HepG2 (cell line): Measurements from ENCODE around the gene ABCB4. TPM values are rescaled to one million over a fixed set of nuclear protein-coding genes. Genes with fewer than 3 reads are reported as not detected.
"Not testable (repeated sequence)": the region's sequence is repeated elsewhere in the genome, so short reads cannot be mapped to it uniquely, and the experiment has no call there.

Experiments
- ATAC-seq: fragments of 200-7000 bp; cut with Tn5 transposase; 3 replicates; pipeline ENCODE4 v1.9.1; 2020; ENCODE audit warnings: mild to moderate bottlenecking, moderate library complexity
- BruUV-seq: library from RNA; stranded (reverse); fragments of 400-500 nt; replicated peaks from 2 replicates; lab custom pipeline; 2021; lab: Mats Ljungman, UMichigan
- CTCF ChIA-PET: fragments of 300-600 bp; formaldehyde crosslinking; extraction: SDS; loops from one replicate; lab custom pipeline; 2021; ENCODE audit warnings: low total read pairs, inconsistent platforms, low intra/inter-chr PET ratio; lab: Yijun Ruan, JAX
- POLR2A ChIA-PET: fragments of 350-600 bp; sonication (Branson Sonifier 250); formaldehyde crosslinking; loops from one replicate; lab custom pipeline; 2020; ENCODE audit warnings: antibody characterized with exemption, inconsistent platforms; lab: Yijun Ruan, JAX
- DNase-seq: peaks from one replicate; pipeline ENCODE4 v3.0.0-alpha.2; 2015; ENCODE audit warnings: low spot score
- FAIRE-seq: peaks from 3 replicates; lab custom pipeline; 2011; peaks lifted over from hg19 to GRCh38; lab: Jason Lieb, UNC
- H2AFZ ChIP-seq: one replicate; pipeline ENCODE4 v1.6.1; 2011; ENCODE audit warnings: low read length, inconsistent platforms
- H3K27ac ChIP-seq: fragments of 300-600 bp; 3 replicates; pipeline ENCODE4 v1.8.0; 2011; ENCODE audit warnings: mixed run types, mild to moderate bottlenecking, mixed read lengths, low read length, inconsistent platforms; ENCODE audit not compliant: insufficient read depth; ENCODE audit errors: extremely low read length
- H3K27me3 ChIP-seq, 2 experiments: fragments of 200-600 bp in 1 of 2; 2 replicates in 1 of 2; 3 replicates in 1 of 2; pipeline versions ENCODE4 v1.6.0 to v1.8.0; 2011; ENCODE audit warnings: low read length in 2 of 2, mild to moderate bottlenecking in 2 of 2, moderate library complexity in 2 of 2, inconsistent platforms in 1 of 2; ENCODE audit not compliant: insufficient read depth in 2 of 2, control insufficient read depth in 1 of 2
- H3K36me3 ChIP-seq, 2 experiments: fragments of 200-600 bp in 1 of 2; replicated peaks in 1 of 2; 2 replicates in 1 of 2; 3 replicates in 1 of 2; pipeline versions ENCODE4 v1.5.1 to v1.8.0; 2011; ENCODE audit warnings: low read length in 2 of 2, inconsistent platforms in 1 of 2; ENCODE audit not compliant: insufficient read depth in 2 of 2, control insufficient read depth in 1 of 2
- H3K4me1 ChIP-seq: 2 replicates; pipeline ENCODE4 v1.5.1; 2012; ENCODE audit warnings: low read length, inconsistent platforms; ENCODE audit not compliant: insufficient read depth
- H3K4me2 ChIP-seq: 2 replicates; pipeline ENCODE4 v1.6.0; 2011; ENCODE audit warnings: low read depth, low read length, inconsistent platforms
- H3K4me3 ChIP-seq, 3 experiments: fragments of 200-600 bp in 1 of 3; sonication (generic), shearing (Covaris generic) in 1 of 3; replicated peaks in 1 of 3; 2 replicates each; pipeline ENCODE4 v1.5.1; 2011 to 2016; ENCODE audit warnings: low read length in 3 of 3, inconsistent platforms in 2 of 3, low read depth in 2 of 3, mild to moderate bottlenecking in 2 of 3, control low read depth in 1 of 3, mixed read lengths in 1 of 3; ENCODE audit not compliant: insufficient read depth in 1 of 3
- H3K79me2 ChIP-seq: one replicate; pipeline ENCODE4 v1.6.1; 2011; ENCODE audit warnings: low read length, inconsistent platforms; ENCODE audit not compliant: insufficient read depth
- H3K9ac ChIP-seq: 2 replicates; pipeline ENCODE4 v1.6.0; 2011; ENCODE audit warnings: mild to moderate bottlenecking, low read depth, low read length, inconsistent platforms; ENCODE audit not compliant: insufficient read depth
- H3K9me3 ChIP-seq: 2 replicates; pipeline ENCODE4 v1.5.1; 2012; ENCODE audit warnings: mild to moderate bottlenecking, low read length
- H4K20me1 ChIP-seq: 2 replicates; pipeline ENCODE4 v1.6.0; 2011; ENCODE audit warnings: inconsistent platforms, mild to moderate bottlenecking, low read length, moderate library complexity; ENCODE audit not compliant: insufficient read depth
- HOXD1 ChIP-seq: sonication (generic); formaldehyde crosslinking; IDR thresholded peaks from 2 replicates; pipeline ENCODE4 v1.5.0; 2020; ENCODE audit warnings: missing genetic modification reagents
- IRF2 ChIP-seq: IDR thresholded peaks from 2 replicates; pipeline ENCODE4 v1.6.1; 2018; ENCODE audit warnings: missing genetic modification reagents, missing compliant biosample characterization
- KAT7 ChIP-seq: IDR thresholded peaks from 2 replicates; pipeline ENCODE4 v1.6.1; 2018; ENCODE audit warnings: borderline replicate concordance, missing compliant biosample characterization
- KLF16 ChIP-seq, 2 experiments: sonication (generic) in 1 of 2; formaldehyde crosslinking in 1 of 2; IDR thresholded peaks; 2 replicates each; pipeline versions ENCODE4 v1.6.1 to v1.8.0; 2016 to 2023; ENCODE audit warnings: missing genetic modification reagents in 2 of 2, missing compliant biosample characterization in 1 of 2
- MAZ ChIP-seq, 2 experiments: sonication (generic) in 1 of 2; formaldehyde crosslinking in 1 of 2; IDR thresholded peaks; 2 replicates each; pipeline versions ENCODE4 v1.5.0 to v1.6.1; 2012 to 2020; ENCODE audit warnings: low read depth in 2 of 2, mild to moderate bottlenecking in 2 of 2, borderline replicate concordance in 1 of 2, improper control_type of control experiment in 1 of 2, low read length in 1 of 2, missing genetic modification reagents in 1 of 2, moderate library complexity in 1 of 2
- MIER3 ChIP-seq: IDR thresholded peaks from 2 replicates; pipeline ENCODE4 v1.6.1; 2016; ENCODE audit warnings: missing compliant biosample characterization, borderline replicate concordance
- PITX1 ChIP-seq: sonication (generic); formaldehyde crosslinking; IDR thresholded peaks from 2 replicates; pipeline ENCODE4 v1.5.1; 2020; ENCODE audit warnings: mild to moderate bottlenecking, missing genetic modification reagents
- SMYD3 ChIP-seq: sonication (generic); formaldehyde crosslinking; IDR thresholded peaks from 2 replicates; pipeline ENCODE4 v1.8.1; 2023; ENCODE audit warnings: mild to moderate bottlenecking, missing genetic modification reagents
- STAT6 ChIP-seq: sonication (generic); formaldehyde crosslinking; IDR thresholded peaks from 2 replicates; pipeline ENCODE4 v1.4.0; 2020; ENCODE audit warnings: missing genetic modification reagents, mild to moderate bottlenecking, borderline replicate concordance
- TP53 ChIP-seq: sonication (generic); formaldehyde crosslinking; conservative IDR thresholded peaks from 2 replicates; pipeline ENCODE4 v1.4.0; 2020; ENCODE audit warnings: missing genetic modification reagents
- ZBTB38 ChIP-seq: sonication (generic); formaldehyde crosslinking; IDR thresholded peaks from 2 replicates; pipeline ENCODE4 v1.5.1; 2020; ENCODE audit warnings: mild to moderate bottlenecking, missing genetic modification reagents
- ZNF264 ChIP-seq: sonication (generic); formaldehyde crosslinking; IDR thresholded peaks from 2 replicates; pipeline ENCODE4 v1.4.0; 2020; ENCODE audit warnings: missing genetic modification reagents
- ZNF788 ChIP-seq: sonication (generic); formaldehyde crosslinking; IDR thresholded peaks from 2 replicates; pipeline ENCODE4 v1.5.0; 2020; ENCODE audit warnings: mild to moderate bottlenecking, missing genetic modification reagents, borderline replicate concordance
- ZSCAN31 ChIP-seq: sonication (generic); formaldehyde crosslinking; IDR thresholded peaks from 2 replicates; pipeline ENCODE4 v1.5.0; 2020; ENCODE audit warnings: low read depth, mild to moderate bottlenecking, missing genetic modification reagents
- ZXDC ChIP-seq: sonication (generic); formaldehyde crosslinking; IDR thresholded peaks from 2 replicates; pipeline ENCODE4 v1.5.0; 2020; ENCODE audit warnings: mild to moderate bottlenecking, missing genetic modification reagents
- WGBS: methylation state at CpG from one replicate; pipeline ENCODE4 v1.1.6; 2017; ENCODE audit warnings: low lambda C conversion rate; 5-methylcytosine and 5-hydroxymethylcytosine counted together
- in situ Hi-C: cut with HindIII; loops from 2 replicates; pipeline ENCODE4 v1.10.0; 2017; ENCODE audit warnings: low pct_unique_long_range_greater_than_20kb; ENCODE audit not compliant: extremely low pct_ligation_motif_present
- intact Hi-C: fragments of 100-400 bp; cut with micrococcal nuclease; formaldehyde crosslinking; loops from one replicate; pipeline ENCODE4 v1.10.0; 2022; ENCODE audit not compliant: unreplicated experiment
- polyA plus RNA-seq, 8 experiments: library from polyadenylated mRNA; depleted of rRNA in 3 of 8; stranded (reverse) in 7 of 8; unstranded in 1 of 8; fragments of >200 nt; fragmentation: Illumina TruSeq in 4 of 8; extraction: Trizol in 4 of 8; gene quantifications; 2 replicates each; pipeline versions ENCODE4 v1.2.1 to v1.2.3, GENCODE V29; 2011 to 2016; ENCODE audit warnings: low read depth in 4 of 8, missing spikeins in 1 of 8, mixed read lengths in 1 of 8; ENCODE audit not compliant: insufficient read depth in 1 of 8
- total RNA-seq, 5 experiments: library from RNA; depleted of rRNA; stranded (reverse); fragments of >200 nt; fragmentation: Illumina TruSeq; extraction: Trizol; gene quantifications; 2 replicates each; pipeline ENCODE4 v1.2.3, GENCODE V29; 2016; ENCODE audit warnings: low read depth in 1 of 5
- TF ChIP-seq, protein P1 (sequence below): sonication (generic); formaldehyde crosslinking; IDR thresholded peaks from 2 replicates; pipeline ENCODE4 v1.4.0; 2020; ENCODE audit warnings: mild to moderate bottlenecking, low read depth, missing genetic modification reagents

ABCB4 gene
- total and polyA plus RNA-seq, 2 of the 13 experiments (the other 11 are each of a cell fraction or from before 2014, with no cell fraction given) = 18.0 to 32.4 TPM

- H2AFZ ChIP-seq; H4K20me1 ChIP-seq; H3K79me2 ChIP-seq; H3K27me3 ChIP-seq; CTCF ChIA-PET; in situ Hi-C loops; ATAC-seq; BruUV-seq; DNase-seq; H3K9me3 ChIP-seq; FAIRE-seq; TF ChIP-seq MAZ (IDR thresholded peaks at IDR 0.05; ENCODE audit: borderline replicate concordance, low read depth, low read length): not testable (repeated sequence)
- Histone ChIP-seq H3K4me2 (peak overlapping the region; percentile 83), H3K27ac (peak overlapping the region; percentile 87), H3K36me3 (peaks cover 0 to 11% of the 10 kb centered on the region in 2 experiments; a peak in 3 of 5 replicates), H3K4me3 (peak overlapping the region in 1 of 3 experiments; percentile 66; a peak in 2 of 6 replicates), H3K9ac (peak overlapping the region; percentile 62), H3K4me1 (peaks cover 36% of the 10 kb centered on the region)
- POLR2A ChIA-PET = interaction anchor here (0.9 to 2.9 kb wide), 15 partner anchors 8 to 313 kb away, joined by 3 to 19 read pairs (median 5); partner anchors contain the start of genes ABCB4 and DMTF1
- intact Hi-C loops = loop anchor here (1.0 kb wide), 1 partner anchor 10 kb away; the partner anchor contains the start of gene ABCB4
- WGBS = 95% methylated on average over 5 of the region's 7 CpGs
- TF ChIP-seq ZBTB38 (CRISPR knock-in tag) = peak; percentile 67; the same call in 1 of the 2 replicates
- TF ChIP-seq HOXD1 (CRISPR knock-in tag) = 0 out of 2 replicates have a peak, but pooled peaks have one; percentile 14
- TF ChIP-seq MIER3 = 0 out of 2 replicates have a peak, but pooled peaks have one; percentile 1
- peak; percentile 51; the same call in 1 of the 2 replicates for TF ChIP-seq ZSCAN31
- TF ChIP-seq, protein P1, sequence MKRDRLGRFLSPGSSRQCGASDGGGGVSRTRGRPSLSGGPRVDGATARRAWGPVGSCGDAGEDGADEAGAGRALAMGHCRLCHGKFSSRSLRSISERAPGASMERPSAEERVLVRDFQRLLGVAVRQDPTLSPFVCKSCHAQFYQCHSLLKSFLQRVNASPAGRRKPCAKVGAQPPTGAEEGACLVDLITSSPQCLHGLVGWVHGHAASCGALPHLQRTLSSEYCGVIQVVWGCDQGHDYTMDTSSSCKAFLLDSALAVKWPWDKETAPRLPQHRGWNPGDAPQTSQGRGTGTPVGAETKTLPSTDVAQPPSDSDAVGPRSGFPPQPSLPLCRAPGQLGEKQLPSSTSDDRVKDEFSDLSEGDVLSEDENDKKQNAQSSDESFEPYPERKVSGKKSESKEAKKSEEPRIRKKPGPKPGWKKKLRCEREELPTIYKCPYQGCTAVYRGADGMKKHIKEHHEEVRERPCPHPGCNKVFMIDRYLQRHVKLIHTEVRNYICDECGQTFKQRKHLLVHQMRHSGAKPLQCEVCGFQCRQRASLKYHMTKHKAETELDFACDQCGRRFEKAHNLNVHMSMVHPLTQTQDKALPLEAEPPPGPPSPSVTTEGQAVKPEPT (CRISPR knock-in tag) = 0 out of 2 replicates have a peak, but pooled peaks have one; percentile 14
- TF ChIP-seq ZNF264 (CRISPR knock-in tag) = 0 out of 2 replicates have a peak, but pooled peaks have one; percentile 5
- TF ChIP-seq STAT6 = 0 out of 2 replicates have a peak, but pooled peaks have one; percentile 4
- TF ChIP-seq KAT7 (CRISPR knock-in tag) = 0 out of 2 replicates have a peak, but pooled peaks have one; percentile 66
- TF ChIP-seq IRF2 = 0 out of 2 replicates have a peak, but pooled peaks have one; percentile 2
- TF ChIP-seq PITX1 (CRISPR knock-in tag) = peak; percentile 7; the same call in 1 of the 2 replicates
- 0 out of 2 replicates have a peak, but pooled peaks have one; percentile 4 for TF ChIP-seq SMYD3 (CRISPR knock-in tag)
- 0 out of 2 replicates have a peak, but pooled peaks have one; percentile 8 for TF ChIP-seq TP53 (CRISPR knock-in tag)
- TF ChIP-seq KLF16 (CRISPR knock-in tag; IDR thresholded peaks at IDR 0.05) = peak in 1 of 2 experiments; percentile 10; a peak in 1 of 4 replicates
- TF ChIP-seq ZXDC (CRISPR knock-in tag) = 0 out of 2 replicates have a peak, but pooled peaks have one; percentile 11
- 0 out of 2 replicates have a peak, but pooled peaks have one; percentile 5 for TF ChIP-seq MAZ (CRISPR knock-in tag; IDR thresholded peaks at IDR 0.05; ENCODE audit: low read depth)
- TF ChIP-seq ZNF788 = peak; percentile 1; the same call in 1 of the 2 replicates
Measured at GRCh38 chr7:87465534-87465880, 10.0 kb downstream of the ABCB4 start.
